Epithelial cell of proximal tubule (primary cell): ENCODE results near the gene TOX2. TPM values are rescaled to one million over a fixed set of nuclear protein-coding genes. Genes with fewer than 3 reads are reported as not detected.

Experiments
- DNase-seq: peaks from one replicate; pipeline ENCODE4 v3.0.0-alpha.2; 2011; ENCODE audit warnings: low read depth
- H3K4me3 ChIP-seq: 2 replicates; pipeline ENCODE4 v1.5.1; 2011; ENCODE audit warnings: low read depth, mild to moderate bottlenecking, low read length
- total RNA-seq: library from RNA; depleted of rRNA; stranded (reverse); fragments of >200 nt; gene quantifications from 2 replicates; pipeline ENCODE4 v1.2.3, GENCODE V29; 2015
- TF ChIP-seq, protein P1 (sequence below): conservative IDR thresholded peaks from 2 replicates; pipeline ENCODE4 v1.5.1; 2012; ENCODE audit warnings: low read depth, mild to moderate bottlenecking, low read length

Gene TOX2
- total RNA-seq, 1 donor from 2014 or later, result 2.5 TPM

DNA sequence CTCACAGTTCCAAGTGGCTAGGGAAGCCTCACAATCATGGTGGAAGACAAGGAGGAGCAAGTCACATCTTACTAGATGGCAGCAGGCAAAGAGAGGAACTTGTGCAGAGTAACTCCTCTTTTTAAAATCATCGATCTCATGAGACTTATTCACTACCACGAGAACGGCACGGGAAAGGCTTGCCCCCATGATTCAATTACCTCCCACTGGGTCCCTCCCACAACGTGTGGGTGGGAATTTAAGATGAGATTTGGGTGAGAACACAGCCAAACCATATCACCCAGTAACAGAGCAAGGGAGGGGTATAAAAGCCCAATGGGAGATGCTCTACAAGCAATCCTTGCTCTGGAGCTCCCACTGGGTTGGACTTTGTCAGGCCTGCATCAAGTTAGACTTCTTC lies 192.0 kb downstream of the TOX2 start:
- no peak overlapping the region for H3K4me3 ChIP-seq
- DNase-seq, result no peak
- TF ChIP-seq, protein P1, sequence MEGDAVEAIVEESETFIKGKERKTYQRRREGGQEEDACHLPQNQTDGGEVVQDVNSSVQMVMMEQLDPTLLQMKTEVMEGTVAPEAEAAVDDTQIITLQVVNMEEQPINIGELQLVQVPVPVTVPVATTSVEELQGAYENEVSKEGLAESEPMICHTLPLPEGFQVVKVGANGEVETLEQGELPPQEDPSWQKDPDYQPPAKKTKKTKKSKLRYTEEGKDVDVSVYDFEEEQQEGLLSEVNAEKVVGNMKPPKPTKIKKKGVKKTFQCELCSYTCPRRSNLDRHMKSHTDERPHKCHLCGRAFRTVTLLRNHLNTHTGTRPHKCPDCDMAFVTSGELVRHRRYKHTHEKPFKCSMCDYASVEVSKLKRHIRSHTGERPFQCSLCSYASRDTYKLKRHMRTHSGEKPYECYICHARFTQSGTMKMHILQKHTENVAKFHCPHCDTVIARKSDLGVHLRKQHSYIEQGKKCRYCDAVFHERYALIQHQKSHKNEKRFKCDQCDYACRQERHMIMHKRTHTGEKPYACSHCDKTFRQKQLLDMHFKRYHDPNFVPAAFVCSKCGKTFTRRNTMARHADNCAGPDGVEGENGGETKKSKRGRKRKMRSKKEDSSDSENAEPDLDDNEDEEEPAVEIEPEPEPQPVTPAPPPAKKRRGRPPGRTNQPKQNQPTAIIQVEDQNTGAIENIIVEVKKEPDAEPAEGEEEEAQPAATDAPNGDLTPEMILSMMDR, result no peak

DNA sequence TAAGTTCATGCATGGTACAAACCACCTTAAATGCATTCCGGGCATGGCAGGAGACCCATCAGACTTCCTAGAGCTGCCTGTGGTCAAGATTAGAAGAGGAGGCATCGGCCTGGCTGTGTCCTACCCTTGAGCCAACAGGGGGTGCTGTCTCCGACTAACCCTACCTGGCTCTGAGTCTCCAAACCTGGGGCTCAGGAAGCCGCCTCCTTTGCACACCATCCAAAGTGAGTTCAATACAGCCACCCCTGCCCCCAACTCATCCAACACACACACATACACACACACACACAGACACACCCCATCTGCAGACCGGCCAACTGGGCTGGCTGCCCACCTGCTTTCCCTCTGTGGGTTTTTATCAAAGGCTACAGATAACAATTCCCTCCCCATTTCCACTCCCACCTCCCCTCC lies 195.3 kb downstream of the TOX2 start:
- no peak overlapping the region for H3K4me3 ChIP-seq
- TF ChIP-seq, protein P1, result peak; percentile 35
- DNase-seq, result no peak

DNA sequence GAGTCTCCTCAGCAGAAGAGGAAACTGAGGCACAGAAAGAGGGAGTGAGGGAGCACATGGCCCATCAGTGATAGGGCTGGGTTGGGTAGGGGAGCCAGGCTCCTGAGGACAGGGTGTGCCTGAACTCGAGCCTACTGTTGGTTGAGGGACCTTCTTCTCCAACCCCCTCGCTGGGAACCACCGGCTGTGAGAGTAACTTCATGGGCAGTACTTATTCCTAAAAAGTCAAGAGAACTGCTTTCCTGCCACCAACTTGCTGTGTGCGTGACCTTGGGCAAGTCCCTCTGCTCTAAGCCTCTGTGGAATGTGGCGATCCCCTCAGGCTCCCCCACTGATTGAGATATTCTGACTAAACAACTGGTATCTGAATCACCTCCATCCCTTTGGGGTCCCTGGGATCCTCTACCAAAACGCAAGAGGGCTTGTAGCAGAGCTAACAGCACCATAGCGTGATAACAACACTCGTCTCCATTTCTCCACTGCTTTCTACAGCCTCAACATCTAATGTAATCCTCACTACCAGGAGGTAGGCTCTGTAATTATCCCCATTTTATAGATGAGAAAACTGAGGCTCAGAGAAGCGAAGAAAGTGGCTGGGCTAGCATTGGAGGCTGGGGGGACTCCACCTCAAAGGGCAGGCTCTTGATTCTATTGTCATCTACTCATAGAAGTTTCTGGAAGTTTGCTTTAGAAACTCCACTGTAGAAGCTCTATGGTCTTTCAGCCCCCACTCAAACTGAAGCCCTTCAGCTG lies 196.3 kb downstream of the TOX2 start:
- H3K4me3 ChIP-seq, result no peak overlapping the region
- TF ChIP-seq, protein P1, result no peak
- no peak for DNase-seq

DNA sequence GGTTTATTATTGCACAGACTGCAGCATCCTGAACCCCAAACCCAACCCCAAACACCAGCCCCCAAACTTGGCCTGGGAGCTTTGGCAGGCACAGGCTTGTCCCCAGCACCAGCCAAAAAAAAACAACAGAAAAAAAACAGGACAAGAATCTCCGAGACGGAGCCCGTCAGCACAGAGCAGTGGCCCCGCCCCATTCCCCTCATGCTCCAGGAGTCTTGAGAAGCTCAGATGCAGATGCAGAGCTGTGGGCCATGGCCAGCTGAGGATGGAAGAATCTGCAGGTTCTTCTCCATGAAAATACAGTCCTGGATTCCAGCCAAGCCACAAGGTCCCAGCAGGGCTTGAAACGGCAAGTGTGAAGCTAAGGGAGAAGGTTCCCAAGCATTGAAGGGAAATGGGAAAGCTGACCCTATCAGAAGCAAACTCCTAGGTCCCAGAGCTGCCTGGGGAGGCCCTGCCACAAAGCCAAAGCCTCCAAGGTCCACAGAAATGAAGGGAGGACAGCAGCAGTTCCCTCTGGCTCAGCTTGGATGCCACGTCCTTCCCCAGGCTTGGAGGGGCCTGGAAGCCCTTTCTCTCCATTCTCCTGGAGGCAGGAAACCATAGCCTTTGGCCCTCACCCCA lies 197.2 kb downstream of the TOX2 start:
- TF ChIP-seq, protein P1, result no peak
- H3K4me3 ChIP-seq, result no peak overlapping the region
- DNase-seq, result no peak

DNA sequence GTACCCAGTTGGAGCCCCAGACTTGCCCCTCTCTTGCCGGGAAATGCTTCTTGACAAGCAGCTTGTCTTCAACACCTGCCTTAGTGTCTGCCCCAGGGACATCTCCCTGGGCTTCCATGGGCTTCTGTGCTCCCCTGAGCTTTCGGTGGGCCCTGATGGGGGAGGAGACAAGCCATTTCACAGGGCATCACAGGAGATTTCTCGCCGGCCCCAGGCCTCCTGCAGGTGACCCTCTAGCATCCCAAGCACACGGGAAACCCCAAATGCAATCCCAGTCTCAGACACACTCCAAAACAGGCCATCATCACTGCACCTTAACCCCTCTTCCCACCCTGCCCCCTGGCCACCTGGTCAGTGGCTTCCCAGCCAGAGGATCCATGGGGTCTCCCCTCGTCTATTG lies 197.8 kb downstream of the TOX2 start:
- TF ChIP-seq, protein P1, result no peak
- H3K4me3 ChIP-seq, result no peak overlapping the region
- no peak for DNase-seq

DNA sequence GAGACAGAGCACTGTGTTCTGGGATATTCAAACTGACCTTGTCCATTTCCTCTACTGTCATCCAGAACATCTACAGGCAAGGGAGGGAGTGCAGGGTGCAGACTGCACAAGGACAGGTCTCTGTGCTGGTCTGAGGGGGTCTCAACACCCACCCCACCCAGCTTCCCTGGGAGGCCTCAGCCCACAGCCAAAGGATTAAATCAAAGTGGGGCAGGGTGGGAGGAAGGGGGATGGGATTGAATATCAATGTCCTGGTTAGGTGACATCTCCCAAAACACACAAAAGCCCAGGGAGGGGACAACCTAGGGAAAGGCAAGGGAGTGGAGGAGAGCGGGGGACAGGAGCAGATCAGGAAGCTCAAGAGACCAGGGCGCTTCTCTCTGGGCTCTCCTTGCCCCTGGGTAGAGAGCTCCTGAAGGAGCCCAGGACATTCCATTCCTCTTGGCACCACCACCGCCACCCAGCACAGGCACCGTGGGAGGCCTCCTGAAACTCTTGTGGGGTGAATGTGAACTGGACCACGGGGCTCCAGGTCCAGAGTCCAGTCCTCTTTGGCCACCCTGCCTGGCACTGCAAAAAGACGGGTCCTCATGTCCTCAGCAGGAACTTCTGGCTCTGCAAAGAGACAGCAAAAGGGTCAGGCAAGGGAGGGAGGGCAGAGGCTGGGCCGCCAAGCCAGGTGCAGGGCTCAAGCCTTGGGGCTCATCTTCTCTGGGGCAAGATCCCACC lies 198.4 kb downstream of the TOX2 start:
- TF ChIP-seq, protein P1, result no peak
- DNase-seq, result no peak
- no peak overlapping the region for H3K4me3 ChIP-seq
